Ishikawa (cell line): Measurements from ENCODE around the gene DOK3.
A peak's percentile ranks its signal among the peaks of the same experiment; 100 is the strongest.

Experiments
- CEBPB ChIP-seq: IDR thresholded peaks from 2 replicates; pipeline ENCODE4 v1.6.1; 2012
- CREB1 ChIP-seq: IDR thresholded peaks from 2 replicates; pipeline ENCODE4 v1.6.1; 2012; ENCODE audit warnings: low read depth
- EGR1 ChIP-seq: IDR thresholded peaks from 2 replicates; pipeline ENCODE4 v1.6.1; 2012
- EP300 ChIP-seq: IDR thresholded peaks from 2 replicates; pipeline ENCODE4 v1.6.1; 2012; ENCODE audit warnings: borderline replicate concordance
- FOXM1 ChIP-seq: IDR thresholded peaks from 2 replicates; pipeline ENCODE4 v1.6.1; 2012; ENCODE audit warnings: low read depth, borderline replicate concordance
- MAX ChIP-seq: IDR thresholded peaks from 2 replicates; pipeline ENCODE4 v1.6.1; 2012
- NFIC ChIP-seq: IDR thresholded peaks from 2 replicates; pipeline ENCODE4 v1.6.1; 2012
- RAD21 ChIP-seq: IDR thresholded peaks from 2 replicates; pipeline ENCODE4 v1.6.1; 2012; ENCODE audit warnings: low read depth
- TAF1 ChIP-seq: IDR thresholded peaks from 2 replicates; pipeline ENCODE4 v1.6.1; 2012; ENCODE audit warnings: low read depth, mild to moderate bottlenecking
- TCF12 ChIP-seq: IDR thresholded peaks from 2 replicates; pipeline ENCODE4 v1.6.1; 2012; ENCODE audit warnings: low read depth
- TEAD4 ChIP-seq: IDR thresholded peaks from 2 replicates; pipeline ENCODE4 v1.6.1; 2012
- USF1 ChIP-seq: IDR thresholded peaks from 2 replicates; pipeline ENCODE4 v1.6.1; 2012
- YY1 ChIP-seq: IDR thresholded peaks from 2 replicates; pipeline ENCODE4 v1.6.1; 2012; ENCODE audit warnings: low read depth
- ZBTB7A ChIP-seq: IDR thresholded peaks from 2 replicates; pipeline ENCODE4 v1.6.1; 2012; ENCODE audit warnings: low read depth
- TF ChIP-seq, protein P1 (sequence below): IDR thresholded peaks from 2 replicates; pipeline ENCODE4 v1.6.1; 2012; ENCODE audit warnings: low read depth, mild to moderate bottlenecking

DOK3 gene

GRCh38 chr5:177459357-177459756 lies 50.3 kb downstream of the DOK3 start:
- TF ChIP-seq CREB1 (no peak), TCF12 (no peak), TEAD4 (no peak), TAF1 (no peak), ZBTB7A (no peak), FOXM1 (no peak), NFIC (no peak), CEBPB (no peak), EP300 (no peak), RAD21 (no peak)

DNA sequence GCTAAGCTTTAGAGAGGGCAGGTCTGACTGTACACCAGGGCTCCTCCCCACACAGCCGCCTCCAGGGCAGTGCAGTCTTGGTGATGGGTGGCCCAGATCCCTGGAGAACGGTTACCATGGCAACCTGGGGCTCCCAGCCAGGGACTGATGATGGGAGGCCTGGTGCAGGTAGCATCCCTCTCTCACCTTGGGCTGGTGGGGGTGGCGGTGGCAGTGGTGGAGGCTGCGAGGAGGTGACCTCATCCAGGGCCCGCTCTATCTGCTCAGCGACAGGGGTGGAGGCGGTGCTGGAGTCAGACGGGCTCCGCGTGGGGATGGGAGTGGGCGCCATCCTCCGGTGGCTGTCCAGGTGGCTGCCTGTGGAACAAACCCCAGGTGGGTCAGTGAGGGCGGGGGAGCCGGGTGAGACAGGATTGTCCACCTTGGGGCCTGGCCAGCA lies 50.7 kb downstream of the DOK3 start:
- no peak for TF ChIP-seq NFIC
- TF ChIP-seq EP300: no peak
- TF ChIP-seq CREB1: no peak
- no peak for TF ChIP-seq TEAD4
- no peak for TF ChIP-seq RAD21
- no peak for TF ChIP-seq CEBPB
- TF ChIP-seq USF1: no peak
- TF ChIP-seq TCF12: no peak
- TF ChIP-seq, protein P1, sequence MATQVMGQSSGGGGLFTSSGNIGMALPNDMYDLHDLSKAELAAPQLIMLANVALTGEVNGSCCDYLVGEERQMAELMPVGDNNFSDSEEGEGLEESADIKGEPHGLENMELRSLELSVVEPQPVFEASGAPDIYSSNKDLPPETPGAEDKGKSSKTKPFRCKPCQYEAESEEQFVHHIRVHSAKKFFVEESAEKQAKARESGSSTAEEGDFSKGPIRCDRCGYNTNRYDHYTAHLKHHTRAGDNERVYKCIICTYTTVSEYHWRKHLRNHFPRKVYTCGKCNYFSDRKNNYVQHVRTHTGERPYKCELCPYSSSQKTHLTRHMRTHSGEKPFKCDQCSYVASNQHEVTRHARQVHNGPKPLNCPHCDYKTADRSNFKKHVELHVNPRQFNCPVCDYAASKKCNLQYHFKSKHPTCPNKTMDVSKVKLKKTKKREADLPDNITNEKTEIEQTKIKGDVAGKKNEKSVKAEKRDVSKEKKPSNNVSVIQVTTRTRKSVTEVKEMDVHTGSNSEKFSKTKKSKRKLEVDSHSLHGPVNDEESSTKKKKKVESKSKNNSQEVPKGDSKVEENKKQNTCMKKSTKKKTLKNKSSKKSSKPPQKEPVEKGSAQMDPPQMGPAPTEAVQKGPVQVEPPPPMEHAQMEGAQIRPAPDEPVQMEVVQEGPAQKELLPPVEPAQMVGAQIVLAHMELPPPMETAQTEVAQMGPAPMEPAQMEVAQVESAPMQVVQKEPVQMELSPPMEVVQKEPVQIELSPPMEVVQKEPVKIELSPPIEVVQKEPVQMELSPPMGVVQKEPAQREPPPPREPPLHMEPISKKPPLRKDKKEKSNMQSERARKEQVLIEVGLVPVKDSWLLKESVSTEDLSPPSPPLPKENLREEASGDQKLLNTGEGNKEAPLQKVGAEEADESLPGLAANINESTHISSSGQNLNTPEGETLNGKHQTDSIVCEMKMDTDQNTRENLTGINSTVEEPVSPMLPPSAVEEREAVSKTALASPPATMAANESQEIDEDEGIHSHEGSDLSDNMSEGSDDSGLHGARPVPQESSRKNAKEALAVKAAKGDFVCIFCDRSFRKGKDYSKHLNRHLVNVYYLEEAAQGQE: no peak
- TF ChIP-seq ZBTB7A: no peak
- TF ChIP-seq MAX: no peak
- TF ChIP-seq EGR1: no peak
- no peak for TF ChIP-seq YY1

- TF ChIP-seq CEBPB (no peak), YY1 (no peak), EGR1 (no peak), ZBTB7A (no peak), TEAD4 (no peak)
- TF ChIP-seq, protein P1: no peak
Measured at GRCh38 chr5:177457852-177458681, 51.6 kb downstream of the DOK3 start.

GRCh38 chr5:177456976-177457851 lies 52.4 kb downstream of the DOK3 start:
- TF ChIP-seq USF1 (no peak), CREB1 (no peak), ZBTB7A (no peak), TCF12 (no peak), NFIC (0 out of 2 replicates have a peak, but pooled peaks have one; percentile 31), EP300 (no peak), CEBPB (peak; percentile 21; the same call in 1 of the 2 replicates)
- TF ChIP-seq, protein P1: no peak
